ENCODE data around the gene SLC17A8. TPM values are rescaled to one million over a fixed set of nuclear protein-coding genes. Genes with fewer than 3 reads are reported as not detected.

The SLC17A8 gene
- total and polyA plus RNA-seq, 8 donors = 0.16 to 0.18 TPM; not detected in 6

GRCh38 chr12:100383586-100384558, 27.0 kb downstream of the SLC17A8 start:
- WGBS, 2 donors = 81 to 84% methylated on average over 9 of the region's 9 CpGs
- no peaks in the 10 kb centered on the region for H3K36me3 ChIP-seq
- DNase-seq = no peak
- TF ChIP-seq, protein P1, sequence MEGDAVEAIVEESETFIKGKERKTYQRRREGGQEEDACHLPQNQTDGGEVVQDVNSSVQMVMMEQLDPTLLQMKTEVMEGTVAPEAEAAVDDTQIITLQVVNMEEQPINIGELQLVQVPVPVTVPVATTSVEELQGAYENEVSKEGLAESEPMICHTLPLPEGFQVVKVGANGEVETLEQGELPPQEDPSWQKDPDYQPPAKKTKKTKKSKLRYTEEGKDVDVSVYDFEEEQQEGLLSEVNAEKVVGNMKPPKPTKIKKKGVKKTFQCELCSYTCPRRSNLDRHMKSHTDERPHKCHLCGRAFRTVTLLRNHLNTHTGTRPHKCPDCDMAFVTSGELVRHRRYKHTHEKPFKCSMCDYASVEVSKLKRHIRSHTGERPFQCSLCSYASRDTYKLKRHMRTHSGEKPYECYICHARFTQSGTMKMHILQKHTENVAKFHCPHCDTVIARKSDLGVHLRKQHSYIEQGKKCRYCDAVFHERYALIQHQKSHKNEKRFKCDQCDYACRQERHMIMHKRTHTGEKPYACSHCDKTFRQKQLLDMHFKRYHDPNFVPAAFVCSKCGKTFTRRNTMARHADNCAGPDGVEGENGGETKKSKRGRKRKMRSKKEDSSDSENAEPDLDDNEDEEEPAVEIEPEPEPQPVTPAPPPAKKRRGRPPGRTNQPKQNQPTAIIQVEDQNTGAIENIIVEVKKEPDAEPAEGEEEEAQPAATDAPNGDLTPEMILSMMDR (IDR thresholded peaks at IDR 0.05) = no peak
- intact Hi-C loops (cut with DNase I) = no loop called here
- no peak for ATAC-seq
- H3K4me1 ChIP-seq = no peaks in the 10 kb centered on the region
- H3K4me3 ChIP-seq = no peak overlapping the region
- no peaks in the 10 kb centered on the region for H3K9me3 ChIP-seq
- no peaks in the 10 kb centered on the region for H3K27me3 ChIP-seq
- no peak overlapping the region for H3K27ac ChIP-seq
- FAIRE-seq = no peak

- ATAC-seq = no peak
- Histone ChIP-seq H3K4me1 (no peaks in the 10 kb centered on the region), H3K9me3 (no peaks in the 10 kb centered on the region), H3K27ac (no peak overlapping the region), H3K36me3 (no peaks in the 10 kb centered on the region), H3K27me3 (no peaks in the 10 kb centered on the region), H3K4me3 (no peak overlapping the region)
- TF ChIP-seq, protein P1 (IDR thresholded peaks at IDR 0.05) = no peak
- WGBS, 2 donors = 73 to 75% methylated on average over 5 of the region's 5 CpGs
- DNase-seq = no peak
- FAIRE-seq = no peak
- intact Hi-C loops (cut with DNase I) = no loop called here
Measured at GRCh38 chr12:100384559-100384935, 27.7 kb downstream of the SLC17A8 start.

DNA sequence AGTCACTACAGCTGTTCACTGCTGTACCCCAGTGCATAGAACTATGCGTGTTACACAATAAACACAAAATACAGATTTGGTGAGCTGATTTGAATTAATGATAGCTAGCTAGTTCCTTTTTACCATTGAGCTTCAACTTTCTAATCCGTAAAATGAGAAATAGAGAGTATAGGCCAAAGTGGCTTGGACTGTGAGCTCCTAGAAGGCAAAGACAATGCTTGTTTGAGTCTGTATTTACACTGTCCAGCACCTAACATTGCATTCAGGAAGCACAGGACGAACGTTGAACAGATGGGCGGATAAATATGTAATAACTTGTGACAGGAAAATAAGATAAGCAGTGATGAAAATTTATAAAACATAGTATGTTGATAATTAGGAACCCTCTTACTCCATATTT, 31.5 kb downstream of the SLC17A8 start:
- H3K27me3 ChIP-seq = no peaks in the 10 kb centered on the region
- no peak for ATAC-seq
- intact Hi-C loops (cut with DNase I) = no loop called here
- WGBS, 2 donors = 70 to 79% methylated on average over 5 of the region's 5 CpGs
- H3K27ac ChIP-seq = no peak overlapping the region
- FAIRE-seq = no peak
- no peak overlapping the region for H3K4me3 ChIP-seq
- TF ChIP-seq, protein P1 (IDR thresholded peaks at IDR 0.05) = no peak
- DNase-seq = no peak
- no peaks in the 10 kb centered on the region for H3K9me3 ChIP-seq
- H3K36me3 ChIP-seq = no peaks in the 10 kb centered on the region
- no peaks in the 10 kb centered on the region for H3K4me1 ChIP-seq

GRCh38 chr12:100391856-100392255, 35.0 kb downstream of the SLC17A8 start:
- Histone ChIP-seq H3K27ac (no peak overlapping the region), H3K36me3 (no peaks in the 10 kb centered on the region), H3K4me1 (no peaks in the 10 kb centered on the region), H3K9me3 (no peaks in the 10 kb centered on the region), H3K27me3 (no peaks in the 10 kb centered on the region), H3K4me3 (no peak overlapping the region)
- DNase-seq = no peak
- intact Hi-C loops (cut with DNase I) = no loop called here
- peak in 2 of 4 donors; percentile 51 to 60 for ATAC-seq
- FAIRE-seq = peak; percentile 43
- TF ChIP-seq, protein P1 (IDR thresholded peaks at IDR 0.05) = no peak
- 49 to 75% methylated on average over 2 of the region's 2 CpGs for WGBS, 2 donors

DNA sequence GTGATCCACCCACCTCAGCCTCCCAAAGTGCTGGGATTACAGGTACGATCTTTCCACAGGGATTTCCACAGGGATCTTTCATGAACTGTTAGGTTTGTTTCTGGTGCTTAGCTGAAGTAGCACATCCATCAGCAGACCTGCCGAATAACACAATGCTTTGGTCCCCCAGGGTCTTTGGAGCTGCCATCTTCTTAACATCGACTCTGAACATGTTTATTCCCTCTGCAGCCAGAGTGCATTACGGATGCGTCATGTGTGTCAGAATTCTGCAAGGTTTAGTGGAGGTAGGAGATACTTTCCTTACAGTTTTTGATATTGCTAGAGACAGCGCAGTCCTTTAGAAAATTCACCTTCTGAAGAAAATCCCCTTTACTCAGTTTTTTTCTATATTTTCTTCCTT, 36.3 kb downstream of the SLC17A8 start:
- ATAC-seq (no peak), FAIRE-seq (no peak), DNase-seq (no peak)
- TF ChIP-seq, protein P1 (IDR thresholded peaks at IDR 0.05) = no peak
- Histone ChIP-seq H3K27me3 (no peaks in the 10 kb centered on the region), H3K27ac (no peak overlapping the region), H3K9me3 (no peaks in the 10 kb centered on the region), H3K36me3 (no peaks in the 10 kb centered on the region), H3K4me1 (no peaks in the 10 kb centered on the region), H3K4me3 (no peak overlapping the region)
- 85 to 93% methylated on average over 6 of the region's 6 CpGs for WGBS, 2 donors
- intact Hi-C loops (cut with DNase I) = no loop called here
